GM23248 (cell line): Measurements from ENCODE around the gene DYNC1H1. TPM values are rescaled to one million over a fixed set of nuclear protein-coding genes. Genes with fewer than 3 reads are reported as not detected.

Experiments
- DNase-seq: peaks from one replicate; pipeline ENCODE4 v3.0.0-alpha.2; 2015
- H2AFZ ChIP-seq: fragments of 200-600 bp; sonication (generic); 2 replicates; pipeline ENCODE4 v1.6.1; 2016; ENCODE audit warnings: antibody characterized with exemption
- H3F3A ChIP-seq: fragments of 200-600 bp; sonication (generic); 2 replicates; pipeline ENCODE4 v1.6.1; 2016; ENCODE audit warnings: mild to moderate bottlenecking, antibody characterized with exemption, mixed run types; ENCODE audit not compliant: insufficient read depth
- H3K27ac ChIP-seq: fragments of 200-600 bp; sonication (generic); 2 replicates; pipeline ENCODE4 v1.5.1; 2016; ENCODE audit warnings: mild to moderate bottlenecking
- H3K27me3 ChIP-seq: fragments of 200-600 bp; sonication (generic); replicated peaks from 2 replicates; pipeline ENCODE4 v1.6.1; 2016; ENCODE audit warnings: mild to moderate bottlenecking; ENCODE audit not compliant: insufficient read depth
- H3K36me3 ChIP-seq: fragments of 200-600 bp; sonication (generic); 2 replicates; pipeline ENCODE4 v1.6.1; 2016; ENCODE audit warnings: low read depth, mild to moderate bottlenecking
- H3K4me1 ChIP-seq: fragments of 200-600 bp; sonication (generic); 2 replicates; pipeline ENCODE4 v1.6.1; 2016; ENCODE audit warnings: mild to moderate bottlenecking; ENCODE audit not compliant: insufficient read depth
- H3K4me2 ChIP-seq: fragments of 200-600 bp; sonication (generic); one replicate; pipeline ENCODE4 v1.6.1; 2016; ENCODE audit warnings: mild to moderate bottlenecking; ENCODE audit not compliant: unreplicated experiment
- H3K4me3 ChIP-seq: fragments of 200-600 bp; sonication (generic); 2 replicates; pipeline ENCODE4 v1.5.1; 2016; ENCODE audit warnings: mild to moderate bottlenecking
- H3K79me2 ChIP-seq: fragments of 200-600 bp; sonication (generic); 2 replicates; pipeline ENCODE4 v1.6.1; 2016; ENCODE audit warnings: mild to moderate bottlenecking; ENCODE audit not compliant: insufficient read depth
- H3K9ac ChIP-seq: fragments of 200-600 bp; sonication (generic); 2 replicates; pipeline ENCODE4 v1.6.1; 2016; ENCODE audit warnings: mild to moderate bottlenecking
- H3K9me2 ChIP-seq: fragments of 200-600 bp; sonication (generic); 2 replicates; pipeline ENCODE4 v1.6.1; 2016; ENCODE audit warnings: mixed run types, mild to moderate bottlenecking, moderate library complexity; ENCODE audit not compliant: insufficient read depth
- H3K9me3 ChIP-seq: fragments of 200-600 bp; sonication (generic); one replicate; pipeline ENCODE4 v1.6.1; 2017; ENCODE audit warnings: low read depth
- H4K20me1 ChIP-seq: fragments of 200-600 bp; sonication (generic); 2 replicates; pipeline ENCODE4 v1.6.0; 2016; ENCODE audit not compliant: insufficient read depth
- EZH2 ChIP-seq: fragments of 200-600 bp; sonication (generic); IDR thresholded peaks from 2 replicates; pipeline ENCODE4 v1.6.1; 2018; ENCODE audit warnings: antibody characterized with exemption, mild to moderate bottlenecking; ENCODE audit not compliant: insufficient read depth, poor library complexity, severe bottlenecking
- EZH2phosphoT487 ChIP-seq: fragments of 200-600 bp; sonication (generic); IDR thresholded peaks from 2 replicates; pipeline ENCODE4 v1.6.1; 2018; ENCODE audit warnings: antibody characterized with exemption, moderate library complexity, mild to moderate bottlenecking, low read depth; ENCODE audit not compliant: insufficient read depth
- WGBS, 2 experiments: methylation state at CpG; one replicate each; pipeline ENCODE4 v1.1.6; 2015 to 2017; ENCODE audit warnings: low lambda C conversion rate in 2 of 2, low coverage in 1 of 2; ENCODE audit errors: missing lambda C conversion rate in 2 of 2; 5-methylcytosine and 5-hydroxymethylcytosine counted together
- in situ Hi-C: fragments of 300-500 bp; cut with MboI; formaldehyde crosslinking; loops from 2 replicates; pipeline ENCODE4 v1.15.0; 2020
- polyA plus RNA-seq: library from polyadenylated mRNA; unstranded; fragments of >200 nt; fragmentation: Nextera tagmentation; extraction: Ambion mirVana; gene quantifications from 2 replicates; pipeline ENCODE4 v1.2.1, GENCODE V29; 2016
- total RNA-seq: library from RNA; depleted of rRNA; stranded (reverse); fragments of >200 nt; shearing (Covaris generic); gene quantifications from 2 replicates; pipeline ENCODE4 v1.2.3, GENCODE V29; 2014

Gene DYNC1H1
- total and polyA plus RNA-seq, 2 experiments from 2014 or later = 181 to 391 TPM

GRCh38 chr14:102085488-102085887 is 121.1 kb downstream of the DYNC1H1 start:
- 31 to 35% methylated on average over 10 of the region's 10 CpGs for WGBS, 2 experiments
- Histone ChIP-seq H3K27ac (no peak overlapping the region), H3K4me2 (peak overlapping the region; percentile 90), H3K4me3 (peak overlapping the region; percentile 98), H4K20me1 (peaks cover 12% of the 10 kb centered on the region; the same call in 1 of the 2 replicates), H3K9ac (peak overlapping the region; percentile 92), H3K27me3 (no peaks in the 10 kb centered on the region), H2AFZ (no peak overlapping the region), H3K36me3 (peaks cover 55% of the 10 kb centered on the region), H3K79me2 (peaks cover 54% of the 10 kb centered on the region), H3K9me3 (no peaks in the 10 kb centered on the region), H3K4me1 (peaks cover 34% of the 10 kb centered on the region), H3K9me2 (no peaks in the 10 kb centered on the region), H3F3A (peaks cover 56% of the 10 kb centered on the region)
- in situ Hi-C loops = no loop called here
- peak; percentile 26 for DNase-seq
- TF ChIP-seq EZH2 = no peak
- TF ChIP-seq EZH2phosphoT487 = no peak

- no peaks in the 10 kb centered on the region for H3K27me3 ChIP-seq
- peaks cover 49% of the 10 kb centered on the region for H3K36me3 ChIP-seq
These were observed 121.8 kb downstream of the DYNC1H1 start for GRCh38 chr14:102085948-102086708.

GRCh38 chr14:102086709-102086971 is 122.3 kb downstream of the DYNC1H1 start:
- Histone ChIP-seq H3K79me2 (peaks cover 47% of the 10 kb centered on the region), H2AFZ (no peak overlapping the region), H3K9ac (peak overlapping the region; percentile 92), H3K4me2 (peak overlapping the region; percentile 42), H3K9me3 (no peaks in the 10 kb centered on the region), H3K27me3 (no peaks in the 10 kb centered on the region), H4K20me1 (peaks cover 12% of the 10 kb centered on the region; the same call in 1 of the 2 replicates), H3F3A (peaks cover 45% of the 10 kb centered on the region), H3K36me3 (peaks cover 44% of the 10 kb centered on the region), H3K27ac (peak overlapping the region; percentile 91), H3K4me3 (peak overlapping the region; percentile 98), H3K9me2 (no peaks in the 10 kb centered on the region), H3K4me1 (peaks cover 34% of the 10 kb centered on the region)
- WGBS, 2 experiments = 0 to 1% methylated on average over 18 to 26 of the region's 32 CpGs
- in situ Hi-C loops = no loop called here
- peak; percentile 78 for DNase-seq
- TF ChIP-seq EZH2phosphoT487 = no peak
- no peak for TF ChIP-seq EZH2

More at GRCh38 chr14:102085948-102086708, 121.8 kb downstream of the DYNC1H1 start:
- Histone ChIP-seq H3K9me3 (no peaks in the 10 kb centered on the region), H3F3A (peaks cover 49% of the 10 kb centered on the region), H3K4me2 (peak overlapping the region; percentile 90), H2AFZ (no peak overlapping the region; the same call in 1 of the 2 replicates), H3K27ac (peak overlapping the region; percentile 91), H3K79me2 (peaks cover 52% of the 10 kb centered on the region), H4K20me1 (peaks cover 12% of the 10 kb centered on the region; the same call in 1 of the 2 replicates), H3K9ac (peak overlapping the region; percentile 92), H3K9me2 (no peaks in the 10 kb centered on the region), H3K4me1 (peaks cover 34% of the 10 kb centered on the region), H3K4me3 (peak overlapping the region; percentile 98)
- no peak for TF ChIP-seq EZH2phosphoT487
- DNase-seq = peak; percentile 88
- in situ Hi-C loops = no loop called here
- WGBS, 2 experiments = 2 to 3% methylated on average over 32 to 43 of the region's 49 CpGs

DNA sequence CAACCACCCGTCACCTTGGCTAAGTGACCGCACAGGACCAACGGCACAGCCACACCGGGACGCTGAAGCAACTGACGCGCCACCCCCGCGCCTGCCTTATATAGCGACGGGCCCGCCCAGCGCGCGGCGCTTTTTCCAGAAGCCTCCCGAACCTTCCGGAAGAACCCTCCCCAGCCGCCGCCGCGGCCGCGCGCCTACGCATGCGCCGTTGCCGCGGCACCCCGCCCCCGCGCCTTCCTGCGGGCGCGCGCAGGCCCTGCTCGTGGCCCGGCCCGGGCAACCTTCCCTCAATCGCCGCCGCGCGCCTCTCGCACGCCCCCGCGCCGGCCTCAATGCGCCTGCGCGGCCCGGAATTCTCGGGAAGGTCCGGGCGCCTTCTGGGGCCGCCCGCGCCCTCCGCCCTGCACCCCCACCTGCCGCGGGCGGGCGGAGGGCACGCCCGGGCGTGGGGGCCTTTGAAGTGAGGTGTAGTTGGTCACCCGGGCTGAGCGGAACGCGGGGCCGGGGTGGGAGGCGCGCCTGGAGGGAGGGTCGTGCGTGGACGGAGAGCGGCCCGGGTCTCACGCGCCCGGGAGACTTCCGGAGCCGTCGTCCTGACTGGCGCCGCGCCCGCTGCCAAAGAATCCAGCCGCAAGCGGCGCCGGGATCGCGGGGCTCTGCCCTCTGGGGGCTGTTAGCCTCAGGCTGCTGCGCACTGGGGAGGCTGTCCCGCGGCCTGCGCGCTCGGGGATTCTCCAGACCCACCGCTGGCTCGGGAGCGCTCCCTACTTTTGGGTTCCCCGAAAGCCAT is 122.8 kb downstream of the DYNC1H1 start, which contains the start of gene HSP90AA1:
TSS of gene HSP90AA1 (minus strand) at position 73 of the 790 bp plus-strand sequence. CDS start 666 bp downstream, outside the sequence.
- peaks cover 12% of the 10 kb centered on the region; the same call in 1 of the 2 replicates for H4K20me1 ChIP-seq
- peak within 1 kb of the TSS; percentile 81 for H2AFZ ChIP-seq
- peaks cover 42% of the 10 kb centered on the region for H3K79me2 ChIP-seq
- WGBS, 2 experiments = 1% methylated on average over 74 to 76 of the region's 106 CpGs
- no peak for TF ChIP-seq EZH2
- TF ChIP-seq EZH2phosphoT487 = no peak
- peak within 1 kb of the TSS; percentile 92 for H3K9ac ChIP-seq
- no peaks in the 10 kb centered on the region for H3K9me2 ChIP-seq
- peak; percentile 97 for DNase-seq
- H3F3A ChIP-seq = peaks cover 40% of the 10 kb centered on the region
- H3K4me3 ChIP-seq = peak within 1 kb of the TSS; percentile 98
- no peaks in the 10 kb centered on the region for H3K9me3 ChIP-seq
- H3K27ac ChIP-seq = peak within 1 kb of the TSS; percentile 91
- H3K4me2 ChIP-seq = peak within 1 kb of the TSS; percentile 90
- in situ Hi-C loops = no loop called here
- peaks cover 34% of the 10 kb centered on the region for H3K4me1 ChIP-seq
- H3K36me3 ChIP-seq = peaks cover 39% of the 10 kb centered on the region
- no peaks in the 10 kb centered on the region for H3K27me3 ChIP-seq
